HepG2 (cell line): Measurements from ENCODE around the gene FAM3C.

Source experiments
- CTCF ChIP-seq: sonication (generic); formaldehyde crosslinking; IDR thresholded peaks from 2 replicates; pipeline ENCODE4 v1.5.0; 2020; ENCODE audit warnings: mild to moderate bottlenecking, missing genetic modification reagents, moderate library complexity
- ELF3 ChIP-seq: IDR thresholded peaks from 2 replicates; pipeline ENCODE4 v1.6.1; 2016; ENCODE audit warnings: missing genetic modification reagents, missing compliant biosample characterization
- EZH2 ChIP-seq: conservative IDR thresholded peaks from 2 replicates; pipeline ENCODE4 v1.6.1; 2012; ENCODE audit warnings: mild to moderate bottlenecking, low read depth, low read length, moderate library complexity
- JUN ChIP-seq: sonication (generic); formaldehyde crosslinking; IDR thresholded peaks from 2 replicates; pipeline ENCODE4 v1.4.0; 2020; ENCODE audit warnings: mild to moderate bottlenecking, missing genetic modification reagents
- KAT8 ChIP-seq: IDR thresholded peaks from 2 replicates; pipeline ENCODE4 v1.6.1; 2016; ENCODE audit warnings: missing genetic modification reagents, missing compliant biosample characterization
- RFXAP ChIP-seq: sonication (generic); formaldehyde crosslinking; IDR thresholded peaks from 2 replicates; pipeline ENCODE4 v1.4.0; 2020; ENCODE audit warnings: missing genetic modification reagents, borderline replicate concordance
- ZBTB1 ChIP-seq: sonication (generic); formaldehyde crosslinking; IDR thresholded peaks from 2 replicates; pipeline ENCODE4 v1.4.0; 2020; ENCODE audit warnings: missing genetic modification reagents, borderline replicate concordance
- ZNF205 ChIP-seq: IDR thresholded peaks from 2 replicates; pipeline ENCODE4 v1.6.1; 2018; ENCODE audit warnings: missing biosample characterization, missing genetic modification reagents
- ZNF281 ChIP-seq: sonication (generic); formaldehyde crosslinking; IDR thresholded peaks from 2 replicates; pipeline ENCODE4 v1.4.0; 2020; ENCODE audit warnings: missing genetic modification reagents, borderline replicate concordance
- ZNF614 ChIP-seq: IDR thresholded peaks from 2 replicates; pipeline ENCODE4 v1.6.1; 2018; ENCODE audit warnings: missing biosample characterization, missing genetic modification reagents, inconsistent platforms, borderline replicate concordance
- ZXDC ChIP-seq: sonication (generic); formaldehyde crosslinking; IDR thresholded peaks from 2 replicates; pipeline ENCODE4 v1.5.0; 2020; ENCODE audit warnings: mild to moderate bottlenecking, missing genetic modification reagents
- TF ChIP-seq, protein P1 (sequence below): sonication (generic); formaldehyde crosslinking; IDR thresholded peaks from 2 replicates; pipeline ENCODE4 v1.4.0; 2020; ENCODE audit warnings: missing genetic modification reagents
- TF ChIP-seq, protein P2 (sequence below): IDR thresholded peaks from 2 replicates; pipeline ENCODE4 v1.6.1; 2016
- TF ChIP-seq, protein P3 (sequence below), 2 experiments: IDR thresholded peaks; 2 replicates each; pipeline ENCODE4 v1.6.1; 2011 to 2012; ENCODE audit warnings: low read length in 2 of 2, borderline replicate concordance in 1 of 2, low read depth in 1 of 2, mild to moderate bottlenecking in 1 of 2, moderate library complexity in 1 of 2

- TF ChIP-seq CTCF (CRISPR knock-in tag) (no peak), ZNF614 (CRISPR knock-in tag) (no peak), ZBTB1 (CRISPR knock-in tag) (no peak), JUN (no peak), ZXDC (no peak), KAT8 (no peak), ELF3 (CRISPR knock-in tag) (no peak), ZNF205 (CRISPR knock-in tag) (no peak), ZNF281 (no peak), RFXAP (no peak), EZH2 (no peak)
- TF ChIP-seq, protein P1, sequence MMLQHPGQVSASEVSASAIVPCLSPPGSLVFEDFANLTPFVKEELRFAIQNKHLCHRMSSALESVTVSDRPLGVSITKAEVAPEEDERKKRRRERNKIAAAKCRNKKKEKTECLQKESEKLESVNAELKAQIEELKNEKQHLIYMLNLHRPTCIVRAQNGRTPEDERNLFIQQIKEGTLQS = no peak
- TF ChIP-seq, protein P2, sequence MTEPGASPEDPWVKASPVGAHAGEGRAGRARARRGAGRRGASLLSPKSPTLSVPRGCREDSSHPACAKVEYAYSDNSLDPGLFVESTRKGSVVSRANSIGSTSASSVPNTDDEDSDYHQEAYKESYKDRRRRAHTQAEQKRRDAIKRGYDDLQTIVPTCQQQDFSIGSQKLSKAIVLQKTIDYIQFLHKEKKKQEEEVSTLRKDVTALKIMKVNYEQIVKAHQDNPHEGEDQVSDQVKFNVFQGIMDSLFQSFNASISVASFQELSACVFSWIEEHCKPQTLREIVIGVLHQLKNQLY (CRISPR knock-in tag) = no peak
- TF ChIP-seq, protein P3, sequence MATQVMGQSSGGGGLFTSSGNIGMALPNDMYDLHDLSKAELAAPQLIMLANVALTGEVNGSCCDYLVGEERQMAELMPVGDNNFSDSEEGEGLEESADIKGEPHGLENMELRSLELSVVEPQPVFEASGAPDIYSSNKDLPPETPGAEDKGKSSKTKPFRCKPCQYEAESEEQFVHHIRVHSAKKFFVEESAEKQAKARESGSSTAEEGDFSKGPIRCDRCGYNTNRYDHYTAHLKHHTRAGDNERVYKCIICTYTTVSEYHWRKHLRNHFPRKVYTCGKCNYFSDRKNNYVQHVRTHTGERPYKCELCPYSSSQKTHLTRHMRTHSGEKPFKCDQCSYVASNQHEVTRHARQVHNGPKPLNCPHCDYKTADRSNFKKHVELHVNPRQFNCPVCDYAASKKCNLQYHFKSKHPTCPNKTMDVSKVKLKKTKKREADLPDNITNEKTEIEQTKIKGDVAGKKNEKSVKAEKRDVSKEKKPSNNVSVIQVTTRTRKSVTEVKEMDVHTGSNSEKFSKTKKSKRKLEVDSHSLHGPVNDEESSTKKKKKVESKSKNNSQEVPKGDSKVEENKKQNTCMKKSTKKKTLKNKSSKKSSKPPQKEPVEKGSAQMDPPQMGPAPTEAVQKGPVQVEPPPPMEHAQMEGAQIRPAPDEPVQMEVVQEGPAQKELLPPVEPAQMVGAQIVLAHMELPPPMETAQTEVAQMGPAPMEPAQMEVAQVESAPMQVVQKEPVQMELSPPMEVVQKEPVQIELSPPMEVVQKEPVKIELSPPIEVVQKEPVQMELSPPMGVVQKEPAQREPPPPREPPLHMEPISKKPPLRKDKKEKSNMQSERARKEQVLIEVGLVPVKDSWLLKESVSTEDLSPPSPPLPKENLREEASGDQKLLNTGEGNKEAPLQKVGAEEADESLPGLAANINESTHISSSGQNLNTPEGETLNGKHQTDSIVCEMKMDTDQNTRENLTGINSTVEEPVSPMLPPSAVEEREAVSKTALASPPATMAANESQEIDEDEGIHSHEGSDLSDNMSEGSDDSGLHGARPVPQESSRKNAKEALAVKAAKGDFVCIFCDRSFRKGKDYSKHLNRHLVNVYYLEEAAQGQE (IDR thresholded peaks at IDR 0.05; ENCODE audit: borderline replicate concordance in 1 of 2, low read depth in 1 of 2, low read length in 2 of 2) = no peak
Observed at GRCh38 chr7:121351682-121352081, 44.4 kb downstream of the FAM3C start.
